GM18868 (cell line): ENCODE data around the gene ARX.

ENCODE experiments used
- ATAC-seq: cut with Tn5 transposase; IDR thresholded peaks from one replicate; pipeline ENCODE4 v1.9.1; 2021; ENCODE audit warnings: mild to moderate bottlenecking, moderate library complexity; ENCODE audit not compliant: unreplicated experiment

ARX gene

GRCh38 chrX:25015486-25016360, at the start of gene ARX:
Gene ARX, minus strand, starts transcription at chrX:25015965. Its CDS starts 228 bp downstream, at chrX:25015737.
- peak; percentile 58 for ATAC-seq

GRCh38 chrX:25059273-25059672, 43.5 kb upstream of the ARX start:
- no peak for ATAC-seq

- ATAC-seq: no peak
Measured at GRCh38 chrX:25052798-25053534, 37.2 kb upstream of the ARX start.

- no peak for ATAC-seq
Measured at GRCh38 chrX:25049971-25050370, 34.2 kb upstream of the ARX start.

- no peak for ATAC-seq
Measured at GRCh38 chrX:25049357-25049756, 33.6 kb upstream of the ARX start.

- ATAC-seq: no peak
Measured at GRCh38 chrX:25048178-25048577, 32.4 kb upstream of the ARX start.

GRCh38 chrX:25043192-25043591, 27.4 kb upstream of the ARX start:
- ATAC-seq: no peak

GRCh38 chrX:25039036-25039435, 23.3 kb upstream of the ARX start:
- no peak for ATAC-seq

- ATAC-seq: no peak
Measured at GRCh38 chrX:25034889-25035288, 19.1 kb upstream of the ARX start.

GRCh38 chrX:25029288-25029825, 13.6 kb upstream of the ARX start:
- ATAC-seq: no peak

- no peak for ATAC-seq
Measured at GRCh38 chrX:25028726-25029125, 13.0 kb upstream of the ARX start.

- no peak for ATAC-seq
Measured at GRCh38 chrX:25026576-25026975, 10.8 kb upstream of the ARX start.

- ATAC-seq: no peak
Measured at GRCh38 chrX:25025615-25026014, 9.8 kb upstream of the ARX start.

GRCh38 chrX:25023908-25024307, 8.1 kb upstream of the ARX start:
- no peak for ATAC-seq

- no peak for ATAC-seq
Measured at GRCh38 chrX:25022499-25023325, 6.9 kb upstream of the ARX start.

GRCh38 chrX:25020905-25021449, 5.2 kb upstream of the ARX start:
- peak; percentile 75 for ATAC-seq

- ATAC-seq: peak; percentile 30
Measured at GRCh38 chrX:25020391-25020904, 4.7 kb upstream of the ARX start.

GRCh38 chrX:25019707-25020390, 4.1 kb upstream of the ARX start:
- no peak for ATAC-seq

GRCh38 chrX:25018682-25019081, 2.9 kb upstream of the ARX start:
- ATAC-seq: no peak
